GM19455 (cell line): ENCODE results near the gene ZBTB16.

Source experiments
- ATAC-seq: cut with Tn5 transposase; IDR thresholded peaks from one replicate; pipeline ENCODE4 v1.9.1; 2021; ENCODE audit not compliant: unreplicated experiment

ZBTB16 gene

DNA sequence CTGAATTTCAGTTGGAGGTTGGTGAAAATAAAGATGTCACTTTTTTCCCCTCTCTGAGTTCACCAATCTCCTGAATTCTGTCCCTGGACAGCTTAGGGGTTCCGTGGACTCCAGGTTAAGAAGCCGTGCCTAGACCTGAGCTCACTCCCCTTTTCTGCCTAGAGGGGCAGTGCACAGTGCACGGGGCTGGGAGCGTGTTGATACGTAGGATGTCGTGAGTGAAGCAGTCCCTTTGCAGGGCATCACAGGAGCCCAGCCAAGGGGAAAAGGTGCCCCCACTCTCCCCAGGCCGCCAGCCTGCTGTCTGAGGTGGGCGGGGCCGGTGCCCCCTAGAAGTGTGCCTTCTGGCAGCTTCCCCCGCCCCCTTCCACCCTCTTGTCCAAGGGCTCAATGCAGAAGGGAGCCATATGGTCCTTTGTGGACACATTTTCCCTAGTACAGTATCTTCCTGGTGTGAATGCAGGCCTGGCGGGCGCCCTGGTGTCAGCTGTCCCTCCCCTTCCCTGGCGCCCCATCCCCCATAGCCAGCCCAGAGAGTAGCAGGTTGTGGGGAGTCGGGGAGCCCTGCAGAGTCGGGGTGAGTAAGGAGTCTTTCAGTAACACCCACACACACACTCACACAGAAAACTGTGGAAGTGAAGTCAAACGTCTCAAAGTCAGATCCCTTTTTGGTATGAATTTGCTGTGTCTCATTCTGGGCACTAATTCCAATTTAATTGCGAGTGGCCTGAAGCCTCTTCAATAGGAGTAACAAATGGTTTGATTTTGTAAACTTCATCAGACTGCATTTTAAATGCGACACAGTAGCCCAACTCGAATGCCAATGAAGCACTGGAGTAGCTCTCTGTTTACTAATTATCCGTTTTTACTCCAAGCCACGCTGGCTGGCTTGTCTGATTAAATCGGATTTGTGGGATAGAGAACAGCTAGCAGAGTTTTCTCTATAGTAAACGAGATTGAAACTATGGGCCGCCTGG is 169.2 kb downstream of the ZBTB16 start:
- no peak for ATAC-seq

DNA sequence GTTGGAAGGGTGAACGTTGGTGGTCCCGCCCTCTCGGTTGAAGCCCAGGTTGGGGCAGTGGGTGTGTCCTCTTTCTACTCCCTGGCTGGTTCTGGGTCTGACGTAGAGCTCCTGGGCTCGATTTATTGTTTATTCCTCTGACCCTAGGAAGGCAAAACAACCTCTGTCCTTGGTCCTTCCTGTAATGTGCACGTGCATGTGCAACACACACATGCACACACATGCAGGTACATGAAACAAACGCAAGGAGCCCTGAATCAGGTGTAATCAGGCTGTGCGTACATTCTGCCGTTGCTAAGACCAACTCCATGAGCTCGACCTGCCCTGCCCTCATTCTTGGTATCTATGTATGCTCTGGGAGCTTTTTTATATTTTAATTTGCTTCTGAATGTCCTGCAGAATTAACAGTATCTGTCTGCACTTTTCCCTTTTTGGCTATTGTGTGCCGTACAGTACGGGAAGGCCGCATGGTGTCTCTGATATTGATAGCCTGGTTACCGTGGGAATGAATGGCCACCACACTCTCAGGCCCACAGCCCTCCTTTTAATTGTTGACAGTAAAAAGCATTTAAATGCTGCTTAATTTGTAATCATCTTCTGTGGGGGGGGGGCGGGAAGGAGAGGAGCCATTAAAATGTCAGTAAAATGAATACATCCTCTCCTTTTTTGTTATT is 170.7 kb downstream of the ZBTB16 start:
- ATAC-seq, result no peak

DNA sequence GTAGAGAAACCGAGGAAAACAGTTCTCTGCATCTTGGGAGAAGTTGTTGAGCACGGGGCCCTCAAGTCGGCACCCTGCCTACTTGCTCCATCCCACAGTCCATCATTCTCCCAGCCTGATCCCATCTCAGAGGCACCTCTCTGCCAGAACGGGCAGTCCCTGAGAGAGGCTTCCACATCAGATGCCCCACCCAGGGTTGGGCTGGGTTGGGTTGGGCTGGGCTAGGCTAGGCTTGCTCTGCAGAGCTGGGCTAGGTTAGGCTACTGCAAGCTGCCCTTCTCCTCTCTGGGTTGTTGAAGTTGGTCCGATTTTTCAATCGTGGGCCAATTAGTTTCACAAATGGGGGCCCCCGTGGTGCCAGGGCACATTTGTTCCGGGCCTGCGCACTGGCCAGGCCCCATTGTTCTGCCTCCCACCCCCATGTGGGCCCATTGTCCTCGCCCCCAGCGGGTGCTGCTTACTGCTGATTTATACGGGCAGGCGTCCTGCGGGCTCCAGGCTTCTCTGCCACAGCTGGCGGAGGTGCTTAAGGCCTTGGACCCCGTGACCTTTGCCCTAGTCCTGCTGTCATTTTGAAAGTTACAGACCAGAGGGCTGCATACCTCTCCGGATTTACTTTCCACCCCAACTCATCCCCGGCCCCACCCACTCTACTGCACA is 173.0 kb downstream of the ZBTB16 start:
- no peak for ATAC-seq

DNA sequence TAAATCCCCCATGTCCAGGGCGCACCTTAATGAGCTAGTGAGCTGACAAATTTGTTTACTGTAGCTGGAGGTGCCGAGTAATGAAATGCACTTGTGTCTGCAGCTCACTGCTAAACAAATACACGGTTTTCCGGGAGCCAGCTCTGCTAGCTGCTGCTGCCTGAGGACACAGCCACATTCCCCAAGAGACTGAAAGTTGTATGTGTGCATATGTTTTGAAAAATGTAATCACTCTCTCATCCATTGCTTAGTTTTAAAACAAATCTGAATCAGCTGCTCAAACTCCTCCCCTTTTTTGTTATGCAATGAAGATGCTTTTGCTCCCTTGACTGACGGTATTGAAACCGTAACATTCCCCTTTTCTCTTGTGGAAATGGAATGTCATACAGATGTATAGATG is 174.2 kb downstream of the ZBTB16 start:
- no peak for ATAC-seq

DNA sequence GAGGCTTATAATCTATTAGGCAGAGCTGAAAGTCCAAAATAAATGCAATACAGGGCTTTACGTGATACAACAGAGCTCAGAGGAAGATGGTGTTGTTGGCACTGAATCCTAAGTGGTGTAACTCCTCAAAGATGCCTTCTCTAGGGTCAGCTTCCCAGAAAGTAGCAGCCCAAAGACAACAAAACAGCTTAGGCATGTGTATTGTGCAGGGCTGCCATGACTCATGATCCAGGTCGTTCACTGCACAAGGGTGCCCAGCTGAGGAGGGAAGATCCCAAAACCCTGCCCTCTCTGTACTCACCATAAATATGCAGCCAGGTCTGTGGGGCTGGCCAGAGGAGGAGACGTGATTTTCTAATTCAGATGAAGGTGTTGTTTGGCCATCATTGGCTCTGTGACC is 177.3 kb downstream of the ZBTB16 start:
- no peak for ATAC-seq

DNA sequence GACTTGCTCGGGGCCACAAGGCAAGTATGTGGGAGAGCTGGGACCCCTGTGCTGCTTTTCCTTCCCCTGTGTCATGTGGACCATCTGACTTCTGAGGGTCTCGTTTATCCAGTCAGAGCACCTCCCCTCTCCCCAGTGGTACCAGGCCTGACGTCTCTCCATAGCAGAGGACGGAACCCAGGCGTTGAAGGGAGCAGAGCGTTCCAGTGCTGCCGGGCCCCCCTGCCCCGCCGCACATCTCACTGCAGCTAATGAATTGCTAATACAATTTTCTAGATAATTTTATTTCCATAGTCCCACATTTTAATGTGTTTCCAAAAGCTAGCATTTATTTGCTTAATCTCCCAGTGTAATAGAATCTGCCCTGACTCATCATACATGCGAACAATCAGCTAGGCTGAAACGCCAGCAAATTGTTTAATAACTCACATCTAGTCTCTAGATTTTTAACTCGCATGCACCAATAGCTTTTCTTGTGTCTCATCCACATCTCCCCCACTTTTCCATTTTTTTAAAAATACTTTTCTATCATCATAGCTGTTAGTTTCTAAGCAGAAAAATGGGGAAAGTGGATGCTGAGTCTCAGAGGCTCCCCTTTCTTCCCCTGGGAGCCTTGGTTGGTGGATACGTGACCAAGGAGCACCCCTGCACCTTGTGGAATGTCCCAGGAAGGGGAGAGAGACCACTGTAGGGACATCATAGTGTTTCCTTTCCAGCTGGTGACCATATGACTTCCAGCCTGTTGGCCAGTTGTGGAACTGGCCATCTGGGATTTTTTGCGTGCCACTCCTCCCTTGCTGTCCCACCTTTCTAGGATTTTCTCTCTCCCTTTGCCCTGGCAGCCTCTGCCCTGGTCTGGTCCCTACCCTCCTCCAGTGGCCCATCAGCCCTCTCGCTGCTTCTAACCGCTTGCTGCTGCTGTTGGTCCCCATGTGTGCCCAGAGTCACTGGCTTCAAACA is 178.1 kb downstream of the ZBTB16 start:
- ATAC-seq, result no peak

DNA sequence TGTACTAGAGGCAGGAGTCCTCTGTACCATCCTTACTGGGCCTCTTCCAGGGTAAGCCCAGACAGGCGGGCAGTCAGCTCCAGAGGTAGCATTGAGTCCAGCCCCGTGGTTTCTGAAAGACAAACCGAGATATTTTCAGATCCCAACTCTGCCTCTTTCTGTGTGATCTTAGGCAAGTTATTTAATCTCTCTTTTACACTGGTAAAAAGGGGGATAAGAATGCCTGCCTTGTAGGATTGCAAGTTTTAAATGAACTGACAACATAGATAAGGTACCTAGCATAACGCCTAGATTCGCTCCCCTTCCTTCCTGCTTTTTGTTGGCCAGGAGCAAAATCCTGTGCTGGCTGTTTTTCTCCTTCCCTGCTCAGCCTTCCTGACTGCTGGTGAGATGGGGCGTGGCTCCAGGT is 180.2 kb downstream of the ZBTB16 start:
- ATAC-seq, result no peak

DNA sequence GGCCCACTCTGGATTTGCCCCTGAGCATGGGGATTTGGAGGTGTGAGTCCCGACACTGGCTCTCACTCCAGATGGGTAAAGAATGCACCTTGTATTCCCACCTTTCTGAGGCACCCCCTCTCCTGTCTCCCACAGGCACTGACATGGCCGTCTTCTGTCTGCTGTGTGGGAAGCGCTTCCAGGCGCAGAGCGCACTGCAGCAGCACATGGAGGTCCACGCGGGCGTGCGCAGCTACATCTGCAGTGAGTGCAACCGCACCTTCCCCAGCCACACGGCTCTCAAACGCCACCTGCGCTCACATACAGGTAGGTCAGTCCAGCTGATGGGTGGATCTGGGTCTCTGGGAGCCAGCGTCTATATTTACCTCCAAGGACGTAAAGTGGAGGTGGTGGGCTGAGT is 182.5 kb downstream of the ZBTB16 start:
- ATAC-seq, result no peak

DNA sequence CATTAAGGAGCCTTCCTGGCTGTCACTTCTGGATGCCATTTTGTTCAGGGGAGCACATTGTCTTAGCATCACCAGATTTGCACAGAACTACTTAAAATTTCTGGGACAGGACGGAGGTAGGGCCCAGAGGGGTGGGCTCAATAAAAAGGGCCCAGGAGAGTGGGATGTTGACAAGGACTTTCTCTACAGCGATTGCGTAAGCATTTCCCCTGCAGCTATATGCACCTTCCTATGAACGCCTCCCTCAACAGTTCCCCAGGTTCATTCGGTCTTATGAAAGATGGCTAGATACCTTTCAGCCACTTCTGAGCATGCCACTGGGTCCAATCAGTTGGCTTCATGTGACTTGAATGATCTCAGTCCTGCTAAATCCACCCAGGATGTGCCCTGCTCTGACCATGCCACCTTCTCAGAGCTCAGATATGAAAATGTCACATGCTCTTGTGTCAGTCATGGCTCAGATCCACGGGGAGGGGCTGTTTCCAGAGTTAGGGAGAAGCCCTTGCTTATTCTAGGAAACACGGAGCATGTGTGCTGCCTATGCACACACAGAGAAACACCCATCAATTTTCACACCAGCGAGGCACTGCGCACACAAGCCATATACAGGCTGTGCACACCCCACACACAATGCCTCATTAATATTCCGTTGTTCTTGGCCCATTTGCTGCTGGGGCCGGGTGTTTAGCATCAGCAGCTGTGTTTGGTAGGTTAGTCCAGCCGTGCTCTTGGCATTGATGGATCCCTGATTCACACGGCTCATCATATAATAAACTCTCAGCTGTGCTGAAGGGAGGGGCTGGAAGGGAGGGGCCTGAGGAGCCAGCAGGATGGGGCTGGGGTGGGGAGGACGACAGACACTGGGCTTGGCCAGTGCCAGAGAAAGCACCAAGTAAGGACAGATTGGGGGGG is 184.2 kb downstream of the ZBTB16 start:
- ATAC-seq, result no peak

DNA sequence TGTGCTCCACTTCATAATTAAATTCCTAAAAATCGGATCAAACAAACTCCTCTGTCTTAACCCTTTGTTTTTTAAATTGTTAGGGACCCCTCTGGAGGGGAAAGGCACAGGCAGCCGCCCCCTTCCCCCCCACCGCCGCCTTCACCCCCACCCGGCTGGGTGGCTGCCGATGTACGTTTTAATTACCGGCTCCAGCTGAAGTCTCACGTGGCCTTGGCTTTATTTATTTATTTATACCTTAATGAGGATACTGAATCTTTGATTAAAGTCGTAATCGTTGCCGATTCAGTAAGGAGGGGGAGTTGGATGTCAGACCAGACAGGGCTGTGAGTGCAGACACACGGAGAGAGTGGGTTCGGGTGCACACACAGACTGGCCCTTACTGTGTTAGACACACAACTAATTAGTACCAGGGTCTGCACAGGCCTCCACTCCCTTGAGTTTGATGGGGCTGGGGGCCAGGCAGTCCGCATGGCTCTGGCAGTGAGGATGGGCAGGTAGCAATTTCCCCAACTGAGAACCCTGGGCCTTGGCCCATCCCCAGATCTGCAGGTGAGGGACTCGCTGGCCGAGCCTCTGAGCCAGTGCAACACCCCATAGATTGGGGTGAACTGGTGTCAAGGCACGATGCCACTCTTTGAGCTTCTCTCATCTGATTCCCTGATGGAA is 185.3 kb downstream of the ZBTB16 start:
- no peak for ATAC-seq

DNA sequence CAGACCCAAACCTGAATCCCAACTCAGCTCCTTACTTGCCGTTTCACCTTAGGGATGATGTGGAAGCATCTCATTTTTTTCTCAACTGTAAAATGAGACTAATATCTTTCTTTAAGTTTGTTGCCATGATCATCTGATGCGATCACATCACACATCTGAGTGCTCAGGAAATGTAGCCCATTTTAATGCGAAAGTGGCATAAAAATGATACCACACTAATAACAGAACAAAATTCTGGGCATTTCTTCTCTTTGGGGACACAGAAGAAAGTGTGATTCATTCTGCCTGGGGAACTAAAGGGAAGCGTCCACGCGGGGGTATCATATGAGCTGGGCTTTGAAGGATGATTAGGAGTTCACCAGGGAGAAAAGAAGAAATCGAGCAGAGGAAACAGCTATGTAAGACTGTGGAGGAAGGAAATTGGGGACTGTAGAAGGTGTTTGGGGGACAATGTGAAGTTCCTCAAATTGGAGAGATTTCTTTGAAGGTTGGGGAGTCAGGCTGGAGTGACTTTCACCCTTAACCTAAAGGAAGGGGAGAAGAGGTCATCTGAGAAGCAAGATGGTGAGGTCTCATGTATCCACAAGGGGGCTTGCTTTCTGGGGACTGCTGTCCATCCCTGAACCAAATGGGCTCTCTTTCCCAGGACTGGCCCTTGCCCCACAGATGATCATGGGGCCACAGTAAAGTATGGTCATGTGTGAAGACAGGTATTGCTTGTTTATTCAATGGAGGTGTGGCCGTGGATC is 187.0 kb downstream of the ZBTB16 start:
- ATAC-seq, result no peak

DNA sequence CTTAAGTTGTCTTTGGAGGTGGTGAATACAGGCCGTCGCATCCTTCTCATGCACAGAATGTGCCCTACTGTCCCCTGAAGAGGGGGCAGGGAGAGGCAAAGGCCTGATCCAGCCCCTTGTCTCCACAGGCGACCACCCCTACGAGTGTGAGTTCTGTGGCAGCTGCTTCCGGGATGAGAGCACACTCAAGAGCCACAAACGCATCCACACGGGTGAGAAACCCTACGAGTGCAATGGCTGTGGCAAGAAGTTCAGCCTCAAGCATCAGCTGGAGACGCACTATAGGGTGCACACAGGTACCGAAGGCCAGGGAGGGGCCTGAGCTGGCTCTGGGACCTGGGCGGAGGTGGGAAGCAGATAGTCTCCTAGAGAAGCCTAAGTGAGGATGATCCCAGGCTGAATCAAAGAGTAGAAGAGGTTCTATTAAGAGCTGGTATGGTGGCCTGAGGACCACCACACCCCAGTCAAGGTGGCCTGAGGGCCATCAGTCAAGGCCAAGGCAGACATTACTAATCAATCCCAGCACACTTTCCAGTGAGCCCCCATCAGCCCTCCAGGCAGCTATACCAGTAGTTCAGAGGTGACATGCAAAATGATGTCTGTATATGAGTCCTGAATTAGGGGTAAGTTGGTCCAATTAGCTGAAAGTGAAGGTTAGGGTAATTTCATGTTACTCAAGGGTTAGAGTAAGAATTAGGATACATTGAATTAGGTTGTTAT is 187.7 kb downstream of the ZBTB16 start:
- no peak for ATAC-seq

DNA sequence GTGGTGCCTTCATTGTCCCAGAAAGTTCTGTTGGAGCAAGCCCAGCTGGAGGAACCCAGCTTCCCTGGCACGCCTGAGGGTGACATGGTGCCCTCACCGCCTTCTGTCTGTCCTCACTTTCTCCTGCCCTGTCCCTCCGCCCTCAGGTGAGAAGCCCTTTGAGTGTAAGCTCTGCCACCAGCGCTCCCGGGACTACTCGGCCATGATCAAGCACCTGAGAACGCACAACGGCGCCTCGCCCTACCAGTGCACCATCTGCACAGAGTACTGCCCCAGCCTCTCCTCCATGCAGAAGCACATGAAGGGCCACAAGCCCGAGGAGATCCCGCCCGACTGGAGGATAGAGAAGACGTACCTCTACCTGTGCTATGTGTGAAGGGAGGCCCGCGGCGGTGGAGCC is 190.7 kb downstream of the ZBTB16 start:
- ATAC-seq, result no peak

DNA sequence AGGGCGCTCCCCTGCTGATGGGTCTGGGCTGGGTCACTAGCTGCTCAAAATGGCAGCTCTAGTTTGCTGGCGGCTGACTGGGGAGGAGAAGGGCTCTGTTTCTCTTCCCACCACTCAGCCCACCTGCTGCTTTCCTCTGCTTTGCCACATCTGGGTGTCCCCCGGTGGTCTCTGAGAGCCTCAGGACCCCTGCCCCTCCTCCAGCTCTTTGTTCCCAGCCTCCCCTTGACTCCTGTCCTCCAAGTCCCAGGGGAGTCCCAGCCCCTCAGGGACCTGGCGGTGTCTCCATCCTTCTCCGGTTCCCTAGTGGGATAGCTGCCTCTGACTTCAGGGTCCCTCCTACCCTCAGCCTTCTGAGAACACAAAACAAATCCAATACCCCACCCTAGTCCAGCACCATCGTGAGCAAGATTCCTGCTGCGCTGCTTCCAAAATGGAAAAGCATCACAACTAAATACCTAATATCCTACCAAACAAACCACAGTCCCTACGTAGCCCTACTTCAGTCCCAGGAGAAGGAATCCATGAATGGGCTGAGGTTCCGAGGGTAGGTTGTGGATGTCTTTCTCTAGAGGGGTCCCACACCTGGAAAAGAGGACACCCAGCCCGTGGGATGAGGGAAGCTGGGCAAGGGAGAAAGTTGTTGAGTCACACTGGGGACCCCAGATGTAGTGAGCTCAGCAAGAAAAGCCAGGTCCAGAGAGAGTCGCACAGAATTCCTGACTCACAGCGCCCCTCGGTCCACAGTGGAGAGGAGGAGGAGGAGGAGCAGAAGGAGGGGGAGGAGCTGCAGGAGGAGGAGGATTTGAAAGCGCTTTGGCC is 191.7 kb downstream of the ZBTB16 start:
- no peak for ATAC-seq

DNA sequence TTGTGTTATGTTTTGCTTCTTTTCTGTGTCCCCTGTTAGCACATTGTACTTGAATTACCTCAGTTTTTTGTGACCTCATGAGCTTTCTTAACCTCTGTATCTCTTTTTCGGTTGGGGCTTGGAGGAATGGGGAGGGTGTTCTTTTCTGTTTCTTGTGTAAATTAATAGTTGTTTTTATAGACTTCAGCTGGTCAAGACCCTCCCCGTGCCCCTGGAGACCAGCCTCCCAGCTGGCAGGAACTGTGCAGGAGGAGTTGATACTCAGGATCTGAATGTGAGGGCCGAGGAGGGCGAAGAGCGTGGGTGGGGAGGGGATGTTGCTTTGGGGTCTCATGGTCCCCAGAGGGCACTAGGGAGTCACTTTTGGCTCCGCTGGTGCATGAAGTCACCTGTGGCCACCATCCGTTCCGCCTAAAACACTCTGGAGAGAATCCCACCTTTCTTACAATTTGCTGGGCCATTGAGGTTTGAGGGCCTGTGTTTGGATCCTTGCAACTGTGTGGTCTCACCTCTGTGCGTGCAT is 192.4 kb downstream of the ZBTB16 start:
- no peak for ATAC-seq

DNA sequence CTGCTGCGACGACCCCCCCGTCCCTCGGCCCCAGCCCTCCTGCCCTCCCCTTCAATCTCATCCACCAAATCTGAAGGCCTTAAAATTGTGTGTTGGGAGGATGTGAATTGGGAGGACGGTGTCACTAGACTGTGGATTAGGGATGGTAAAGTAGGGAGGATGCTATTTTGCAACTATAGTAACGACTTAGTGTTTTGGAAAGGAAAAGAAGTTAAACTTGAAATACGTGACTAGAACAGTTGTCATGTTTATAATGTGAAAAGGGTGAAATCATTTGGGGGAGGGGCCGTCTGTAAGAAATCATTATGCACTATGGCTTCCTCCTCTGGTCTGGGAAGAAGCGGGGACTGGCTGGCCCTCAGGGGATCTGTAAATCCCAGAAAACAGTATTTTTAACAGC is 193.3 kb downstream of the ZBTB16 start:
- no peak for ATAC-seq

DNA sequence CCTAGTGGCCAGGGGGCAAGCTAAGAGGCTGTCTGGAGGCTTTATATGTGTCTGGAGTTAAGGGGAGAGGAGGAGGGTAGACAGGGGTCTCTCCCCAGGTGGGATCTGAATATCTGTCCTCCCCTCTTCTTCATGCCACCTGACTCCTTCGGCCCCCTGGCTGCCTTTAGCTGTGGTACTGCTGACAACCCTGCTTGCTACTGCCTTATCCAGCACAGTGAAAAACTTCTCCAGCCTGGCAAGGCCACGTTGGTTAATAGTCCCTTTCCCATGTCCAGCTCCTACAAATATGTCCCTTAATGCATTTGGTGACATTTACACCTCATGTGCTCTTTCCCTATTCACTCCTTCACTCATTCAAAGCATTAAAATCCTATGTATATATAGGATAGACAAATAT is 194.3 kb downstream of the ZBTB16 start:
- ATAC-seq, result no peak
